PC-3 (cell line): ENCODE results near the gene SALL4. TPM values are rescaled to one million over a fixed set of nuclear protein-coding genes. Genes with fewer than 3 reads are reported as not detected.

Experiments
- ATAC-seq: fragments of 200-7000 bp; cut with Tn5 transposase; 2 replicates; pipeline ENCODE4 v1.9.1; 2020; ENCODE audit warnings: mild to moderate bottlenecking, moderate library complexity
- BruUV-seq: library from RNA; stranded (reverse); fragments of 400-500 nt; replicated peaks from 2 replicates; lab custom pipeline; 2021; lab: Mats Ljungman, UMichigan
- CTCF ChIA-PET: fragments of 300-600 bp; sonication (Branson Sonifier 250); formaldehyde crosslinking; loops from one replicate; lab custom pipeline; 2022; ENCODE audit warnings: antibody characterized with exemption; lab: Charles Lee
- POLR2A ChIA-PET: fragments of 300-600 bp; sonication (Branson Sonifier 250); formaldehyde crosslinking; loops from one replicate; lab custom pipeline; 2022; ENCODE audit warnings: antibody characterized with exemption; ENCODE audit not compliant: unreplicated experiment; lab: Charles Lee
- DNase-seq: peaks from one replicate; pipeline ENCODE4 v3.0.0-alpha.2; 2015
- H2AFZ ChIP-seq: fragments of 300-600 bp; sonication (generic); 2 replicates; pipeline ENCODE4 v1.6.0; 2016; ENCODE audit warnings: antibody characterized with exemption, low read length
- H3F3A ChIP-seq: fragments of 300-600 bp; sonication (generic); one replicate; pipeline ENCODE4 v1.6.0; 2017; ENCODE audit warnings: antibody characterized with exemption, low read length, control low read depth, mild to moderate bottlenecking; ENCODE audit not compliant: unreplicated experiment
- H3K27ac ChIP-seq: fragments of 300-600 bp; sonication (generic); 2 replicates; pipeline ENCODE4 v1.5.1; 2016; ENCODE audit warnings: mild to moderate bottlenecking, low read length
- H3K27me3 ChIP-seq: fragments of 300-600 bp; sonication (generic); 2 replicates; pipeline ENCODE4 v1.6.1; 2016; ENCODE audit warnings: low read length, mixed read lengths
- H3K36me3 ChIP-seq: fragments of 300-600 bp; sonication (generic); 2 replicates; pipeline ENCODE4 v1.6.1; 2016; ENCODE audit warnings: low read depth, mixed run types, low read length, mixed read lengths
- H3K4me1 ChIP-seq: fragments of 300-600 bp; sonication (generic); 2 replicates; pipeline ENCODE4 v1.5.1; 2016; ENCODE audit warnings: low read length; ENCODE audit not compliant: insufficient read depth
- H3K4me2 ChIP-seq: fragments of 300-600 bp; sonication (generic); 2 replicates; pipeline ENCODE4 v1.6.0; 2016; ENCODE audit warnings: low read length
- H3K4me3 ChIP-seq: fragments of 300-600 bp; sonication (generic); 2 replicates; pipeline ENCODE4 v1.5.1; 2016; ENCODE audit warnings: mild to moderate bottlenecking, low read length, mixed read lengths
- H3K79me2 ChIP-seq: fragments of 300-600 bp; sonication (generic); 2 replicates; pipeline ENCODE4 v1.6.1; 2017; ENCODE audit warnings: low read length, mixed read lengths
- H3K9ac ChIP-seq: fragments of 300-600 bp; sonication (generic); 2 replicates; pipeline ENCODE4 v1.6.0; 2016; ENCODE audit warnings: mild to moderate bottlenecking, low read length
- H3K9me2 ChIP-seq: fragments of 300-600 bp; sonication (generic); replicated peaks from 2 replicates; pipeline ENCODE4 v1.6.1; 2016; ENCODE audit warnings: mixed run types, low read length, mixed read lengths
- H3K9me3 ChIP-seq: fragments of 300-600 bp; sonication (generic); 2 replicates; pipeline ENCODE4 v1.6.1; 2016; ENCODE audit warnings: low read length, mixed read lengths
- H4K20me1 ChIP-seq: fragments of 300-600 bp; sonication (generic); 2 replicates; pipeline ENCODE4 v1.6.1; 2016; ENCODE audit warnings: low read length, mixed read lengths
- CTCF ChIP-seq: fragments of 300-600 bp; sonication (generic); conservative IDR thresholded peaks from 2 replicates; pipeline ENCODE4 v1.5.1; 2017; ENCODE audit warnings: antibody characterized with exemption, low read depth, mild to moderate bottlenecking, low read length
- EZH2 ChIP-seq: fragments of 300-600 bp; sonication (generic); IDR thresholded peaks from one replicate; pipeline ENCODE4 v1.6.1; 2017; ENCODE audit warnings: antibody characterized with exemption, mild to moderate bottlenecking, low read length; ENCODE audit not compliant: unreplicated experiment
- EZH2phosphoT487 ChIP-seq: fragments of 300-600 bp; sonication (generic); IDR thresholded peaks from 2 replicates; pipeline ENCODE4 v1.6.1; 2018; ENCODE audit warnings: mild to moderate bottlenecking, antibody characterized with exemption, low read length, borderline replicate concordance
- intact Hi-C: fragments of 100-400 bp; cut with micrococcal nuclease; formaldehyde crosslinking; loops from 2 replicates; pipeline ENCODE4 v1.9.0; 2023
- total RNA-seq: library from RNA; depleted of rRNA; stranded (reverse); fragments of >200 nt; gene quantifications from 2 replicates; pipeline ENCODE4 v1.2.3, GENCODE V29; 2014

SALL4 gene
- total RNA-seq, 1 experiment from 2014 or later: 3.1 TPM

- Histone ChIP-seq H3K36me3 (no peaks in the 10 kb centered on the region), H3K79me2 (no peaks in the 10 kb centered on the region), H3F3A (no peaks in the 10 kb centered on the region), H3K9ac (peak overlapping the region; percentile 79), H3K9me3 (no peaks in the 10 kb centered on the region), H3K4me1 (peaks cover 33% of the 10 kb centered on the region), H3K27me3 (no peaks in the 10 kb centered on the region), H3K4me3 (peak overlapping the region; percentile 73), H4K20me1 (no peaks in the 10 kb centered on the region), H3K9me2 (no peaks in the 10 kb centered on the region), H3K4me2 (peak overlapping the region; percentile 98), H2AFZ (peak overlapping the region; percentile 98), H3K27ac (no peak overlapping the region)
- ChIA-PET POLR2A (no interaction called here), CTCF (no interaction called here)
- no peak for DNase-seq
- TSS peak; percentile 55 for BruUV-seq
- TF ChIP-seq EZH2: no peak
- TF ChIP-seq CTCF: peak; percentile 40
- TF ChIP-seq EZH2phosphoT487: no peak
- ATAC-seq: peak; percentile 14
- intact Hi-C loops: loop anchor here (5.0 kb wide), 1 partner anchor 49 kb away; no protein-coding TSS in a partner anchor
These were observed 1.0 kb downstream of the SALL4 start for GRCh38 chr20:51801122-51801822.

GRCh38 chr20:51800872-51801121, 1.5 kb downstream of the SALL4 start:
- Histone ChIP-seq H3K9ac (peak overlapping the region; percentile 79), H3K4me1 (peaks cover 33% of the 10 kb centered on the region)

More at GRCh38 chr20:51800872-51801121, 1.5 kb downstream of the SALL4 start:
- no peak for TF ChIP-seq CTCF
- no peak for TF ChIP-seq EZH2phosphoT487
- TF ChIP-seq EZH2: no peak
- H3K4me3 ChIP-seq: peak overlapping the region; percentile 73
- no peaks in the 10 kb centered on the region for H3K9me2 ChIP-seq
- no peaks in the 10 kb centered on the region for H3F3A ChIP-seq
- intact Hi-C loops: loop anchor here (1.0 to 5.0 kb wide), 4 partner anchors 48 to 283 kb away; no protein-coding TSS in a partner anchor
- no peaks in the 10 kb centered on the region for H3K9me3 ChIP-seq
- H3K79me2 ChIP-seq: no peaks in the 10 kb centered on the region
- no TSS peak for BruUV-seq
- no peaks in the 10 kb centered on the region for H3K27me3 ChIP-seq
- H3K4me2 ChIP-seq: peak overlapping the region; percentile 98
- H3K27ac ChIP-seq: no peak overlapping the region
- ChIA-PET POLR2A (no interaction called here), CTCF (interaction anchor here (0.5 to 1.6 kb wide), 3 partner anchors 157 to 225 kb away, joined by 3 to 10 read pairs (median 4); no protein-coding TSS in a partner anchor)
- peak overlapping the region; percentile 98 for H2AFZ ChIP-seq
- no peaks in the 10 kb centered on the region for H3K36me3 ChIP-seq
- no peaks in the 10 kb centered on the region for H4K20me1 ChIP-seq
- peak; percentile 19 for ATAC-seq
- peak; percentile 54 for DNase-seq
